ENCODE data around the gene TBC1D12. TPM values are rescaled to one million over a fixed set of nuclear protein-coding genes. Genes with fewer than 3 reads are reported as not detected.

TBC1D12 gene
- total RNA-seq, 4 donors from 2014 or later: 17.5 to 28.2 (median 18.7) TPM

- H3K4me1 ChIP-seq: peaks cover 14 to 17% of the 10 kb centered on the region in 2 donors
Measured at GRCh38 chr10:94405406-94405805, 3.1 kb downstream of the TBC1D12 start.

GRCh38 chr10:94407668-94408067, 5.3 kb downstream of the TBC1D12 start:
- intact Hi-C loops (cut with DNase I): no loop called here
- Histone ChIP-seq H3K4me3 (replicated peaks in 1 of 3) (no peak overlapping the region), H3K27ac (no peak overlapping the region), H3K9me3 (no peaks in the 10 kb centered on the region), H3K27me3 (no peaks in the 10 kb centered on the region), H3K36me3 (no peaks in the 10 kb centered on the region), H3K4me1 (peaks cover 14% of the 10 kb centered on the region in 2 donors)
- WGBS, 2 donors: 85 to 86% methylated on average over 3 of the region's 3 CpGs
- TF ChIP-seq POLR2A (IDR thresholded peaks at IDR 0.05): no peak
- no peak for TF ChIP-seq CTCF (IDR thresholded peaks at IDR 0.05)
- no peak for DNase-seq

More at GRCh38 chr10:94405406-94405805, 3.1 kb downstream of the TBC1D12 start:
- no peaks in the 10 kb centered on the region for H3K36me3 ChIP-seq
- H3K9me3 ChIP-seq: no peaks in the 10 kb centered on the region
- DNase-seq: no peak
- no peak overlapping the region for H3K4me3 ChIP-seq (replicated peaks in 1 of 3)
- intact Hi-C loops (cut with DNase I): no loop called here
- TF ChIP-seq POLR2A (IDR thresholded peaks at IDR 0.05) (no peak), CTCF (IDR thresholded peaks at IDR 0.05) (no peak)
- H3K27me3 ChIP-seq: no peaks in the 10 kb centered on the region
- no peak overlapping the region for H3K27ac ChIP-seq

GRCh38 chr10:94409021-94409657, 6.8 kb downstream of the TBC1D12 start:
- intact Hi-C loops (cut with DNase I): no loop called here
- 76 to 78% methylated on average over 7 of the region's 7 CpGs for WGBS, 2 donors
- no peak for TF ChIP-seq POLR2A (IDR thresholded peaks at IDR 0.05)
- TF ChIP-seq CTCF (IDR thresholded peaks at IDR 0.05): no peak

GRCh38 chr10:94411304-94411703, 9.0 kb downstream of the TBC1D12 start:
- TF ChIP-seq POLR2A (IDR thresholded peaks at IDR 0.05) (no peak), CTCF (IDR thresholded peaks at IDR 0.05) (no peak)
- intact Hi-C loops (cut with DNase I): no loop called here
- Histone ChIP-seq H3K4me1 (peaks cover 7 to 11% of the 10 kb centered on the region in 2 donors), H3K27ac (no peak overlapping the region), H3K9me3 (no peaks in the 10 kb centered on the region), H3K4me3 (replicated peaks in 1 of 3) (no peak overlapping the region), H3K27me3 (no peaks in the 10 kb centered on the region), H3K36me3 (no peaks in the 10 kb centered on the region)
- 95 to 100% methylated on average over 3 of the region's 3 CpGs for WGBS, 2 donors
- no peak for DNase-seq

More at GRCh38 chr10:94409021-94409657, 6.8 kb downstream of the TBC1D12 start:
- Histone ChIP-seq H3K9me3 (no peaks in the 10 kb centered on the region), H3K27me3 (no peaks in the 10 kb centered on the region), H3K36me3 (no peaks in the 10 kb centered on the region), H3K27ac (no peak overlapping the region), H3K4me1 (peaks cover 13 to 17% of the 10 kb centered on the region in 2 donors), H3K4me3 (replicated peaks in 1 of 3) (no peak overlapping the region)
- DNase-seq: no peak

GRCh38 chr10:94412449-94412848, 10.1 kb downstream of the TBC1D12 start:
- intact Hi-C loops (cut with DNase I): no loop called here
- Histone ChIP-seq H3K9me3 (no peaks in the 10 kb centered on the region), H3K4me3 (replicated peaks in 1 of 3) (no peak overlapping the region), H3K36me3 (no peaks in the 10 kb centered on the region), H3K27ac (no peak overlapping the region), H3K4me1 (peaks cover 7 to 11% of the 10 kb centered on the region in 2 donors), H3K27me3 (no peaks in the 10 kb centered on the region)
- TF ChIP-seq POLR2A (IDR thresholded peaks at IDR 0.05): no peak
- TF ChIP-seq CTCF (IDR thresholded peaks at IDR 0.05): no peak
- DNase-seq: no peak
- 77 to 81% methylated on average over 3 of the region's 3 CpGs for WGBS, 2 donors
